Neuronal stem cell (in vitro differentiated cells): ENCODE measurements around the gene OR4D2.
A peak's percentile ranks its signal among the peaks of the same experiment; 100 is the strongest.

ENCODE experiments used
- DNase-seq: peaks from one replicate; pipeline ENCODE4 v3.0.0-alpha.2; 2013; ENCODE audit warnings: low spot score
- H2AFZ ChIP-seq: one replicate; pipeline ENCODE4 v1.6.1; 2013; ENCODE audit warnings: mild to moderate bottlenecking, low read length, inconsistent platforms
- H2AK5ac ChIP-seq: 2 replicates; pipeline ENCODE4 v1.6.1; 2013; ENCODE audit warnings: low read depth, mild to moderate bottlenecking, inconsistent platforms, low read length, moderate library complexity, mixed read lengths
- H2BK120ac ChIP-seq: 2 replicates; pipeline ENCODE4 v1.6.1; 2013; ENCODE audit warnings: low read depth, mild to moderate bottlenecking, inconsistent platforms, low read length, moderate library complexity, mixed read lengths
- H2BK12ac ChIP-seq: one replicate; pipeline ENCODE4 v1.6.1; 2013; ENCODE audit warnings: low read length, inconsistent platforms
- H2BK15ac ChIP-seq: 2 replicates; pipeline ENCODE4 v1.6.1; 2013; ENCODE audit warnings: mild to moderate bottlenecking, low read length, inconsistent platforms, mixed read lengths
- H2BK5ac ChIP-seq: one replicate; pipeline ENCODE4 v1.6.1; 2013; ENCODE audit warnings: inconsistent platforms, mild to moderate bottlenecking, low read length, moderate library complexity
- H3K14ac ChIP-seq: one replicate; pipeline ENCODE4 v1.6.1; 2013; ENCODE audit warnings: low read length, inconsistent platforms
- H3K18ac ChIP-seq: 2 replicates; pipeline ENCODE4 v1.6.1; 2013; ENCODE audit warnings: low read length, inconsistent platforms
- H3K23ac ChIP-seq: 2 replicates; pipeline ENCODE4 v1.6.1; 2013; ENCODE audit warnings: low read depth, mild to moderate bottlenecking, mixed read lengths, low read length, inconsistent platforms; ENCODE audit not compliant: poor library complexity
- H3K27ac ChIP-seq: replicated peaks from 3 replicates; pipeline ENCODE4 v1.5.1; 2013; ENCODE audit warnings: low read length, inconsistent platforms
- H3K27me3 ChIP-seq, 3 experiments: 2 replicates each; pipeline ENCODE4 v1.6.1; 2013; ENCODE audit warnings: low read length in 3 of 3, mild to moderate bottlenecking in 2 of 3, inconsistent platforms in 1 of 3, low read depth in 1 of 3, mixed read lengths in 1 of 3, moderate library complexity in 1 of 3; ENCODE audit not compliant: control insufficient read depth in 3 of 3, insufficient read depth in 3 of 3
- H3K36me3 ChIP-seq, 2 donors: replicated peaks in 1 of 2; 2 replicates each; pipeline ENCODE4 v1.6.1; 2013; ENCODE audit warnings: low read length in 2 of 2; ENCODE audit not compliant: control insufficient read depth in 2 of 2, insufficient read depth in 2 of 2
- H3K4ac ChIP-seq: 2 replicates; pipeline ENCODE4 v1.6.1; 2013; ENCODE audit warnings: inconsistent platforms, mild to moderate bottlenecking, low read length, moderate library complexity
- H3K4me1 ChIP-seq, 2 donors: 1 replicate in 1 of 2; 2 replicates in 1 of 2; pipeline ENCODE4 v1.6.1; 2013; ENCODE audit warnings: low read length in 2 of 2, low read depth in 1 of 2; ENCODE audit not compliant: control insufficient read depth in 2 of 2, insufficient read depth in 1 of 2
- H3K4me2 ChIP-seq: one replicate; pipeline ENCODE4 v1.6.1; 2013; ENCODE audit warnings: mild to moderate bottlenecking, low read length, inconsistent platforms; ENCODE audit not compliant: insufficient read depth, poor library complexity, severe bottlenecking
- H3K4me3 ChIP-seq, 2 donors: 2 replicates each; pipeline ENCODE4 v1.5.1; 2013; ENCODE audit warnings: low read length in 2 of 2, mild to moderate bottlenecking in 2 of 2, inconsistent platforms in 1 of 2, moderate library complexity in 1 of 2
- H3K79me1 ChIP-seq: one replicate; pipeline ENCODE4 v1.6.1; 2013; ENCODE audit warnings: low read depth, mild to moderate bottlenecking, inconsistent platforms, low read length, moderate library complexity
- H3K9ac ChIP-seq: one replicate; pipeline ENCODE4 v1.6.1; 2013; ENCODE audit warnings: mild to moderate bottlenecking, low read depth, low read length, inconsistent platforms; ENCODE audit not compliant: poor library complexity
- H3K9me3 ChIP-seq, 2 donors: replicated peaks in 1 of 2; 2 replicates each; pipeline versions ENCODE3 to v1.6.1; 2013; ENCODE audit warnings: low read length in 2 of 2, mild to moderate bottlenecking in 2 of 2, inconsistent platforms in 1 of 2, low read depth in 1 of 2, mixed read lengths in 1 of 2, moderate library complexity in 1 of 2; ENCODE audit not compliant: control insufficient read depth in 2 of 2, insufficient read depth in 1 of 2
- H4K8ac ChIP-seq: one replicate; pipeline ENCODE4 v1.6.1; 2013; ENCODE audit warnings: low read depth, mild to moderate bottlenecking, inconsistent platforms, low read length, moderate library complexity
- H4K91ac ChIP-seq: one replicate; pipeline ENCODE4 v1.6.1; 2013; ENCODE audit warnings: low read length, low read depth, mild to moderate bottlenecking, inconsistent platforms; ENCODE audit not compliant: poor library complexity
- WGBS, 2 donors: extraction: QIAGEN DNeasy Blood & Tissue Kit; methylation state at CpG; one replicate each; pipeline ENCODE4 v1.1.7; 2013; ENCODE audit warnings: missing lambda C conversion rate in 2 of 2, mixed read lengths in 1 of 2; ENCODE audit not compliant: insufficient read length in 2 of 2, insufficient replicate concordance in 1 of 2; ENCODE audit errors: extremely low coverage in 2 of 2; 5-methylcytosine and 5-hydroxymethylcytosine counted together

The OR4D2 gene

DNA sequence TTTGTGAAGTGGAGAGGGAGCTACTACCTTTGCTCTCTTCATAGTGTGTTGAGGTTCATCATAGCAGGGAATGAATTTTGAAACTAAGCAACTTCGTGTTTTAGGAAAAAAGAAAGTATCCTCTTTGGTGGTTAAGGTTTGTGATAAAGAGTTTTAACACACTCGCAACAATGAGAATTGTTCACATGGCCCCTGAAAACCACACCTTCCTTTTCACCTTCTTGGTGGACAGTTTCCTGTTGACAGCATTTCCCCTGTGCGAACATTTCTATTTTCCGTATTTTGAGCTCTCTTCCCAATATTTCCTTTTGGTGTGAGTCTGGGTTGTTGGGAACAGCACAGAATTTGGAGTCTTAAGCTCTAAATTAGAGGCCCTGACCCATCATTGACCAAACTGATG lies 3.8 kb downstream of the OR4D2 start:
- no peak overlapping the region for H3K4me3 ChIP-seq
- peaks cover 0 to 26% (median 7%) of the 10 kb centered on the region in 3 experiments for H3K27me3 ChIP-seq
- H3K9me3 ChIP-seq = no peaks in the 10 kb centered on the region
- H4K91ac ChIP-seq = no peak overlapping the region
- DNase-seq = no peak
- H3K79me1 ChIP-seq = no peaks in the 10 kb centered on the region
- no peak overlapping the region for H2BK12ac ChIP-seq
- no peak overlapping the region for H3K18ac ChIP-seq
- no peak overlapping the region for H2AFZ ChIP-seq
- H4K8ac ChIP-seq = no peak overlapping the region
- H2BK5ac ChIP-seq = no peak overlapping the region
- H3K9ac ChIP-seq = no peak overlapping the region
- no peaks in the 10 kb centered on the region for H3K4me1 ChIP-seq
- H3K4ac ChIP-seq = no peak overlapping the region
- no CpG with 5 or more reads among the region's 4 CpGs for WGBS, 2 donors
- no peak overlapping the region for H3K27ac ChIP-seq
- H2BK15ac ChIP-seq = no peak overlapping the region
- no peak overlapping the region for H3K14ac ChIP-seq
- no peaks in the 10 kb centered on the region for H3K36me3 ChIP-seq
- no peak overlapping the region for H3K23ac ChIP-seq
- H3K4me2 ChIP-seq = no peak overlapping the region
- no peak overlapping the region for H2AK5ac ChIP-seq
- H2BK120ac ChIP-seq = no peak overlapping the region

DNA sequence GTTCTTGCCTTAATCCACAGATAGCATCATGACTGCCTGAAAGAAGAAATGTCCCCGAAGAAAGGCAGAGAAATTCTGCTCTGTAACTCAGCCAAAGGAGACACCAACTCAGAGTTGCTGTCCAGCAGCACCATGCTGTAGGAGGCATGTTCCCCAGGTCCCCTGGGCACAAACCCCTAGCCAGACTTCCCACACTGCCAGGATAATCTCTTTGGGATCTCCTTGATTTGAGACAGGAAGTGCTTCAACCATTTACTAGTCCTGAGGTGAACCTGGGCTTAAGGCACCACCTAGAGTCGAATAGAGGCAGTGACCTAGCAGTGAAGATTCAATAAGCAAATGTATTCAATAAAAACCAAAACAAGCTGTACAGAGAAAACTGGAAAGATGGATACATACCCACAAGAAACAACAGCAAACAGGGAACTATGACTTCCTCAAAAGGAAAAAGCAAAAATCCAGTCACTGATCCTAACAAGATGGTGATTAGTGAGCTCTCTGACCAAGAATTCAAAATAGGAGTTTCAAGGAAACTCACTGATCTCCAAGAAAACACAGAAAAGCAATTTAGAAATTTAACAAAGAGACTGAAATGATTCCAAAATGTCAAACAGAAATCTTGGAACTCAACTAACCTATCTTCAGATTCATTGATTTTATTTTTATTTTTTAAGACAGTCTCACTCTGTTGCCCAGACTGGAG lies 5.7 kb downstream of the OR4D2 start:
- DNase-seq = peak; percentile 6
- no peaks in the 10 kb centered on the region for H3K4me1 ChIP-seq
- no CpG with 5 or more reads among the region's 2 CpGs for WGBS, 2 donors

DNA sequence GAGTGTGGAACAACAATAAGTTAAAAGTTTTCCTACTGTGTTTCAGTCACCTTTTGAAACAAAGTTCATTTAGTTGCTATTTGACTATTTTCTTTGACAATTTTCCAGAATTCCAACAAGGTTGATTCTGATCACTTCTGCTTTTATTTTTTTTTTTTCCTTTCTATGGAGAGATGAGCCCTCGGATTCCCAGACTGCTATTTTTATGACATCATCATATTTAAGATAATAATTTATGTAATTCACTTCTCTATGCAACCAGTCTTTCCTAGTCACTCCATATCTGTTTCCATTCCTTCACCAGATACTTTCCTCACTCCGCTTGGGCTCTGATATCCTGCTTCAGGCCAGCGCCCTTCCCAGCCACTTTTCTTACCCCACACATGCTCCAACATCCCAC lies 8.1 kb downstream of the OR4D2 start:
- H2BK5ac ChIP-seq = no peak overlapping the region
- no peak overlapping the region for H3K18ac ChIP-seq
- no peak overlapping the region for H2BK15ac ChIP-seq
- no peak overlapping the region for H2BK120ac ChIP-seq
- no peak overlapping the region for H3K4ac ChIP-seq
- no peak overlapping the region for H4K8ac ChIP-seq
- no peak overlapping the region for H3K9ac ChIP-seq
- H4K91ac ChIP-seq = no peak overlapping the region
- no peaks in the 10 kb centered on the region for H3K4me1 ChIP-seq
- H3K27me3 ChIP-seq = peaks cover 0 to 17% (median 5%) of the 10 kb centered on the region in 3 experiments
- H3K4me2 ChIP-seq = no peak overlapping the region
- no peak overlapping the region for H3K23ac ChIP-seq
- no peaks in the 10 kb centered on the region for H3K79me1 ChIP-seq
- no peak overlapping the region for H2BK12ac ChIP-seq
- no peaks in the 10 kb centered on the region for H3K9me3 ChIP-seq
- DNase-seq = no peak
- peak overlapping the region in 1 of 2 donors; percentile 40 for H3K4me3 ChIP-seq
- no peaks in the 10 kb centered on the region for H3K36me3 ChIP-seq
- no peak overlapping the region for H2AK5ac ChIP-seq
- H2AFZ ChIP-seq = no peak overlapping the region
- H3K27ac ChIP-seq = no peak overlapping the region
- no peak overlapping the region for H3K14ac ChIP-seq
- WGBS, 2 donors = no CpG with 5 or more reads among the region's 3 CpGs

More for the DNA sequence above, 5.7 kb downstream of the OR4D2 start:
- no peaks in the 10 kb centered on the region for H3K79me1 ChIP-seq
- no peak overlapping the region for H3K4me2 ChIP-seq
- no peak overlapping the region for H2BK12ac ChIP-seq
- no peak overlapping the region for H2BK15ac ChIP-seq
- no peak overlapping the region for H3K27ac ChIP-seq
- no peaks in the 10 kb centered on the region for H3K36me3 ChIP-seq
- H3K14ac ChIP-seq = no peak overlapping the region
- H3K23ac ChIP-seq = no peak overlapping the region
- no peak overlapping the region for H3K9ac ChIP-seq
- no peak overlapping the region for H2BK120ac ChIP-seq
- H2AK5ac ChIP-seq = no peak overlapping the region
- H3K27me3 ChIP-seq = peaks cover 0 to 18% (median 5%) of the 10 kb centered on the region in 3 experiments
- no peak overlapping the region for H3K18ac ChIP-seq
- H3K9me3 ChIP-seq = no peaks in the 10 kb centered on the region
- no peak overlapping the region for H3K4me3 ChIP-seq
- H4K8ac ChIP-seq = no peak overlapping the region
- H2BK5ac ChIP-seq = no peak overlapping the region
- no peak overlapping the region for H2AFZ ChIP-seq
- no peak overlapping the region for H4K91ac ChIP-seq
- no peak overlapping the region for H3K4ac ChIP-seq

DNA sequence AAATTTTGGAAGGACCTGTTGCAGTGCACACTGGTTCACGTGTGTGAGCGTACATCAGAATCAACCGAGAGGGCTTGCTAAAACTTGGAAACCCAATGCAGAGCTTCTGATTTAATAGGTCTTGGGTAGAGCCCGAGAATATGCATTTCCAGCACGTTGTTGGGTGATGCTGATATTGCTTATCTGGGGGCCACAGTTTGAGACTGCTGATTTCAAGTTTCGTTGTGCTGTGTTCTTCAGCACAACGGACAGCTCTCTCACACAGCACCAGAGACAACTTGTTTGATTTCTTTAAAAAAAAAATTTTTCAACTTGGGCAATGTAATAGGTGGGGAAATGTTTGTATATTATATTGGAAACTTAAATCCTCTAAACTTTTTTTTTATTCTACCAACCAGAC lies 9.4 kb downstream of the OR4D2 start:
- H3K9me3 ChIP-seq = no peaks in the 10 kb centered on the region
- no peak overlapping the region for H3K4me2 ChIP-seq
- DNase-seq = peak; percentile 14
- H3K4me1 ChIP-seq = no peaks in the 10 kb centered on the region
- no CpG with 5 or more reads among the region's 7 CpGs for WGBS, 2 donors
- H2BK15ac ChIP-seq = no peak overlapping the region
- H3K79me1 ChIP-seq = peaks cover 2% of the 10 kb centered on the region
- no peak overlapping the region for H3K27ac ChIP-seq
- no peak overlapping the region for H3K18ac ChIP-seq
- H2AFZ ChIP-seq = no peak overlapping the region
- H3K23ac ChIP-seq = no peak overlapping the region
- H2BK5ac ChIP-seq = no peak overlapping the region
- H3K4me3 ChIP-seq = no peak overlapping the region
- no peak overlapping the region for H4K8ac ChIP-seq
- no peaks in the 10 kb centered on the region for H3K36me3 ChIP-seq
- H3K4ac ChIP-seq = no peak overlapping the region
- no peak overlapping the region for H3K9ac ChIP-seq
- no peak overlapping the region for H3K14ac ChIP-seq
- H4K91ac ChIP-seq = no peak overlapping the region
- H2AK5ac ChIP-seq = no peak overlapping the region
- H2BK12ac ChIP-seq = no peak overlapping the region
- H3K27me3 ChIP-seq = peaks cover 0 to 10% (median 2%) of the 10 kb centered on the region in 3 experiments
- no peak overlapping the region for H2BK120ac ChIP-seq
